ENCODE data around the gene SMAD7. TPM values are rescaled to one million over a fixed set of nuclear protein-coding genes. Genes with fewer than 3 reads are reported as not detected.

Gene SMAD7
- total and polyA plus RNA-seq, 2 experiments from 2014 or later, result 11.8 to 29.8 TPM

DNA sequence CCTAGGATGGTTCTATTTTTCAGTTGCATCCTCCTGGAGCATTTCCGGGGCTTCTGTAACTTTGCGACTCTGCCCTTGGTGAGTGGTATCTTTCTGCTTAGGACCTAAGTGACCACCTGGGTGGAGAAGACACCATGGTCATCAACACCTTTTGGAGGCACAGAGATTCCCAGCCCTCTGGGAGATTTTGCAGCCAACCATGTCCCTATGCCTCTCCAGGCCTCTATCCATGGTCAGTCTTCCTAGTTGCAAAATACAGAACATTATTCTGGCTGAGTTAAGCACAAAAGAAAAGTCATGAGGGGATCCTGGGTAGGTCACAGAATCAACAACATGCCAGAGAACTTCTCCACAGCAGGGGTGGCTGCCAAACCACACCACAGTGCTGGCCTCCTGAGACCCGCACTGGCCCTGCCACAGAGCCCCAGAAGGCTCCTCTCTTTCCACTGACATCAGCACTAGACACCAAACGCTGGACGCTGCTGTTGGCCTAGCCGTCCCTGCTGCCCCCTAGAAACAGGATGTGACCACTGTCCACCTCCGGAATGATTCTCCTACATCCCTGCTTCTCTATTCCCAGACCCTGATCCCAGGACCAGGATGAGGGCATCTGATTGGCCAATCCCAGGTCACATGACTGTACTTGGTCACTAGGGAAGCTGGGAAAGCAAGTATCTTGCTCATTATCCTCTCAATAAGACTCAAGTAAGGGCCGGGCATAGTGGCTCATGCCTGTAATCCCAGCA lies 47.7 kb downstream of the SMAD7 start:
- Histone ChIP-seq H3K4me3 (no peak overlapping the region), H3K36me3 (ENCODE audit: insufficient read depth) (no peaks in the 10 kb centered on the region), H3K27ac (ENCODE audit: low read depth) (no peak overlapping the region), H3K79me2 (replicated peaks; ENCODE audit: insufficient read depth) (no peaks in the 10 kb centered on the region), H3F3A (replicated peaks; ENCODE audit: low read depth) (no peaks in the 10 kb centered on the region), H2AFZ (no peak overlapping the region), H3K9me2 (ENCODE audit: insufficient read depth) (no peaks in the 10 kb centered on the region), H3K4me2 (no peak overlapping the region), H3K4me1 (ENCODE audit: insufficient read depth) (no peaks in the 10 kb centered on the region), H3K27me3 (ENCODE audit: insufficient read depth) (no peaks in the 10 kb centered on the region), H4K20me1 (replicated peaks; ENCODE audit: insufficient read depth) (no peaks in the 10 kb centered on the region)
- Mint-ChIP-seq H3K36me3 (ENCODE audit: low read depth) (peaks cover 6% of the 10 kb centered on the region; the same call in 1 of the 3 replicates), H3K4me1 (no peaks in the 10 kb centered on the region; the same call in 2 of the 3 replicates), H3K27me3 (ENCODE audit: insufficient read depth, low read depth, poor library complexity) (peaks cover 2% of the 10 kb centered on the region), H3K9me3 (peaks cover 15% of the 10 kb centered on the region; the same call in 2 of the 3 replicates), H3K27ac (no peak overlapping the region; the same call in 1 of the 2 replicates), H3K4me3 (no peak overlapping the region)
- TF ChIP-seq, protein P1, sequence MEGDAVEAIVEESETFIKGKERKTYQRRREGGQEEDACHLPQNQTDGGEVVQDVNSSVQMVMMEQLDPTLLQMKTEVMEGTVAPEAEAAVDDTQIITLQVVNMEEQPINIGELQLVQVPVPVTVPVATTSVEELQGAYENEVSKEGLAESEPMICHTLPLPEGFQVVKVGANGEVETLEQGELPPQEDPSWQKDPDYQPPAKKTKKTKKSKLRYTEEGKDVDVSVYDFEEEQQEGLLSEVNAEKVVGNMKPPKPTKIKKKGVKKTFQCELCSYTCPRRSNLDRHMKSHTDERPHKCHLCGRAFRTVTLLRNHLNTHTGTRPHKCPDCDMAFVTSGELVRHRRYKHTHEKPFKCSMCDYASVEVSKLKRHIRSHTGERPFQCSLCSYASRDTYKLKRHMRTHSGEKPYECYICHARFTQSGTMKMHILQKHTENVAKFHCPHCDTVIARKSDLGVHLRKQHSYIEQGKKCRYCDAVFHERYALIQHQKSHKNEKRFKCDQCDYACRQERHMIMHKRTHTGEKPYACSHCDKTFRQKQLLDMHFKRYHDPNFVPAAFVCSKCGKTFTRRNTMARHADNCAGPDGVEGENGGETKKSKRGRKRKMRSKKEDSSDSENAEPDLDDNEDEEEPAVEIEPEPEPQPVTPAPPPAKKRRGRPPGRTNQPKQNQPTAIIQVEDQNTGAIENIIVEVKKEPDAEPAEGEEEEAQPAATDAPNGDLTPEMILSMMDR (conservative IDR thresholded peaks at IDR 0.05; ENCODE audit: low read depth in 2 of 2), result no peak
- TF ChIP-seq ZNF114 (CRISPR knock-in tag; IDR thresholded peaks at IDR 0.05) (no peak), CREB1 (CRISPR knock-in tag; IDR thresholded peaks at IDR 0.05; ENCODE audit: low read depth) (no peak)
- no peak for DNase-seq (ENCODE audit: low spot score)
- no peak for ATAC-seq

DNA sequence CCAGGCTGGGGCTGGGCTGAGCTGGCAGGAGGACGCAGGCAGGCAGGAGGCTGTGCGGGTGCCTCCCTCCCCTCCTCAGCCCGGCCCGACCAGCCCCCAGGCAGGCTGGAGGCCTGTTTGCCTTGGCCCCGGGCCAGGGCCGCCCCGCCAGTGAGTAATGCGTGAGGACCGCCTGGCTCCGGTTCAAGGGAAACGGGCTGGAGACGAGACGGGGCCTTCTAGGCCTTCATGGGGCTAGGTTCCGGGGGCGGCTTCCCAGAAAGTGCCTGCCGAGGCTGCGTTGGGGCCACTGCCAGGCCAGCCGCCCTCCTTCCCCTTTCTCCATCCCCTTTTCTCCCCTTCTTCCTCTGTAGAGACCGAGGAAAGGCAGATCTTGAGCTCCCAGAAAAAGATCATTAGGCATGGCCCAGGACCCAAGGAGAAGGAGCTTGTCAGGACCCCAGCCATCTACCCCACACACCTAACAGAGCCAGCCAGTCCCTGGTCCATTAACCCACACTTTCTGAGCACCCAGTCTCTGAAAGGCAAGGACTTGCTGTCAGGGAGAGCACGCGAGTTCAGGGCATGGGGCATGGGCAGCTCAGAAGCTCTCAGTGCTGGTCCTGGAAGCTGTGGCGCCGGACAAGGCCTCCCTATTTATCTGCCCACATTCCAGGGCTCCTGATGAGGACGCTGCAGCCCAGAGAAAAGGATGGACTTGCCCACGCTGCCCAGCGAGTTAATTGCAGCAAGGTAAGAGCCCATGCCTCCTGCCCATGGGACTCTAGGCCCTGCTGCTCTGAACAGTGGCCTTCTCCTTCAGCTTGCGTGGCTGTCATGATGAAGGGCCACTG lies 48.5 kb downstream of the SMAD7 start:
- Histone ChIP-seq H3K79me2 (replicated peaks; ENCODE audit: insufficient read depth) (no peaks in the 10 kb centered on the region), H4K20me1 (replicated peaks; ENCODE audit: insufficient read depth) (no peaks in the 10 kb centered on the region), H3K9me2 (ENCODE audit: insufficient read depth) (no peaks in the 10 kb centered on the region), H3K27me3 (ENCODE audit: insufficient read depth) (no peaks in the 10 kb centered on the region), H3K4me1 (ENCODE audit: insufficient read depth) (no peaks in the 10 kb centered on the region), H3K27ac (ENCODE audit: low read depth) (no peak overlapping the region), H3K36me3 (ENCODE audit: insufficient read depth) (no peaks in the 10 kb centered on the region), H2AFZ (no peak overlapping the region), H3K4me2 (no peak overlapping the region), H3K4me3 (no peak overlapping the region), H3F3A (replicated peaks; ENCODE audit: low read depth) (no peaks in the 10 kb centered on the region)
- ATAC-seq (no peak), DNase-seq (ENCODE audit: low spot score) (no peak)
- Mint-ChIP-seq H3K27me3 (ENCODE audit: insufficient read depth, low read depth, poor library complexity) (peaks cover 2% of the 10 kb centered on the region), H3K36me3 (ENCODE audit: low read depth) (peaks cover 6% of the 10 kb centered on the region; the same call in 1 of the 3 replicates), H3K4me3 (no peak overlapping the region), H3K27ac (no peak overlapping the region), H3K4me1 (no peaks in the 10 kb centered on the region; the same call in 1 of the 3 replicates), H3K9me3 (peaks cover 15% of the 10 kb centered on the region; the same call in 2 of the 3 replicates)
- TF ChIP-seq CREB1 (CRISPR knock-in tag; IDR thresholded peaks at IDR 0.05; ENCODE audit: low read depth) (no peak), JUNB (IDR thresholded peaks at IDR 0.05; ENCODE audit: unreplicated experiment) (no peak), POLR2AphosphoS5 (IDR thresholded peaks at IDR 0.05; ENCODE audit: low read depth) (no peak), STAT1 (IDR thresholded peaks at IDR 0.05; ENCODE audit: unreplicated experiment) (no peak)
- TF ChIP-seq, protein P1 (conservative IDR thresholded peaks at IDR 0.05; ENCODE audit: low read depth in 2 of 2), result no peak
- TF ChIP-seq, protein P2, sequence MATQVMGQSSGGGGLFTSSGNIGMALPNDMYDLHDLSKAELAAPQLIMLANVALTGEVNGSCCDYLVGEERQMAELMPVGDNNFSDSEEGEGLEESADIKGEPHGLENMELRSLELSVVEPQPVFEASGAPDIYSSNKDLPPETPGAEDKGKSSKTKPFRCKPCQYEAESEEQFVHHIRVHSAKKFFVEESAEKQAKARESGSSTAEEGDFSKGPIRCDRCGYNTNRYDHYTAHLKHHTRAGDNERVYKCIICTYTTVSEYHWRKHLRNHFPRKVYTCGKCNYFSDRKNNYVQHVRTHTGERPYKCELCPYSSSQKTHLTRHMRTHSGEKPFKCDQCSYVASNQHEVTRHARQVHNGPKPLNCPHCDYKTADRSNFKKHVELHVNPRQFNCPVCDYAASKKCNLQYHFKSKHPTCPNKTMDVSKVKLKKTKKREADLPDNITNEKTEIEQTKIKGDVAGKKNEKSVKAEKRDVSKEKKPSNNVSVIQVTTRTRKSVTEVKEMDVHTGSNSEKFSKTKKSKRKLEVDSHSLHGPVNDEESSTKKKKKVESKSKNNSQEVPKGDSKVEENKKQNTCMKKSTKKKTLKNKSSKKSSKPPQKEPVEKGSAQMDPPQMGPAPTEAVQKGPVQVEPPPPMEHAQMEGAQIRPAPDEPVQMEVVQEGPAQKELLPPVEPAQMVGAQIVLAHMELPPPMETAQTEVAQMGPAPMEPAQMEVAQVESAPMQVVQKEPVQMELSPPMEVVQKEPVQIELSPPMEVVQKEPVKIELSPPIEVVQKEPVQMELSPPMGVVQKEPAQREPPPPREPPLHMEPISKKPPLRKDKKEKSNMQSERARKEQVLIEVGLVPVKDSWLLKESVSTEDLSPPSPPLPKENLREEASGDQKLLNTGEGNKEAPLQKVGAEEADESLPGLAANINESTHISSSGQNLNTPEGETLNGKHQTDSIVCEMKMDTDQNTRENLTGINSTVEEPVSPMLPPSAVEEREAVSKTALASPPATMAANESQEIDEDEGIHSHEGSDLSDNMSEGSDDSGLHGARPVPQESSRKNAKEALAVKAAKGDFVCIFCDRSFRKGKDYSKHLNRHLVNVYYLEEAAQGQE (IDR thresholded peaks at IDR 0.05; ENCODE audit: unreplicated experiment), result no peak
